Measurements from ENCODE around the gene GRIK5.

GRCh38 chr19:42109896-42110295 is 39.9 kb upstream of the GRIK5 start:
- TF ChIP-seq CTCF (IDR thresholded peaks at IDR 0.05) (no peak), POLR2A (IDR thresholded peaks at IDR 0.05) (no peak)

Measured in right lobe of liver (tissue), 4 donors.